GM12878 (cell line): ENCODE results near the gene GCNT1. TPM values are rescaled to one million over a fixed set of nuclear protein-coding genes. Genes with fewer than 3 reads are reported as not detected.

Experiments used
- ATAC-seq: fragments of 200-7000 bp; cut with Tn5 transposase; 3 replicates; pipeline ENCODE4 v1.9.1; 2020; ENCODE audit warnings: mild to moderate bottlenecking, moderate library complexity
- BruUV-seq: library from RNA; stranded (reverse); fragments of 400-500 nt; replicated peaks from 2 replicates; lab custom pipeline; 2021; lab: Mats Ljungman, UMichigan
- CTCF ChIA-PET: fragments of 300-600 bp; sonication (Branson Sonifier 250); formaldehyde crosslinking; extraction: SDS; loops from one replicate; lab custom pipeline; 2021; ENCODE audit warnings: inconsistent platforms; lab: Yijun Ruan, JAX
- POLR2A ChIA-PET: fragments of 350-600 bp; formaldehyde crosslinking; extraction: SDS; loops from one replicate; lab custom pipeline; 2021; ENCODE audit warnings: inconsistent platforms; lab: Charles Lee
- RAD21 ChIA-PET: fragments of 300-600 bp; sonication (Branson Sonifier 250); formaldehyde crosslinking; loops from one replicate; lab custom pipeline; 2023; ENCODE audit warnings: antibody characterized with exemption; ENCODE audit not compliant: unreplicated experiment; lab: Charles Lee
- SMC1A ChIA-PET: fragments of 300-600 bp; sonication (Branson Sonifier 250); formaldehyde crosslinking; loops from one replicate; lab custom pipeline; 2023; ENCODE audit not compliant: unreplicated experiment, uncharacterized antibody; lab: Charles Lee
- DNase-seq: peaks from one replicate; pipeline ENCODE4 v3.0.0-alpha.2; 2011; ENCODE audit warnings: low read depth, low spot score
- FAIRE-seq: peaks from 3 replicates; lab custom pipeline; 2011; peaks lifted over from hg19 to GRCh38; lab: Jason Lieb, UNC
- H2AFZ ChIP-seq: 2 replicates; pipeline ENCODE4 v1.6.0; 2011; ENCODE audit warnings: low read depth, low read length, control low read depth; ENCODE audit not compliant: control insufficient read depth
- H3K27ac ChIP-seq: 2 replicates; pipeline ENCODE4 v1.5.1; 2011; ENCODE audit warnings: control low read depth; ENCODE audit not compliant: control insufficient read depth, insufficient read depth
- H3K27me3 ChIP-seq, 2 experiments: replicated peaks in 1 of 2; 2 replicates each; pipeline versions ENCODE4 v1.6.0 to v1.6.1; 2011; ENCODE audit warnings: low read length in 1 of 2; ENCODE audit not compliant: control insufficient read depth in 2 of 2, insufficient read depth in 2 of 2
- H3K36me3 ChIP-seq, 2 experiments: 2 replicates each; pipeline ENCODE4 v1.5.1; 2011; ENCODE audit warnings: low read length in 1 of 2; ENCODE audit not compliant: control insufficient read depth in 2 of 2, insufficient read depth in 2 of 2
- H3K4me1 ChIP-seq: 2 replicates; pipeline ENCODE4 v1.6.1; 2011; ENCODE audit warnings: mild to moderate bottlenecking, low read length, moderate library complexity, mixed read lengths; ENCODE audit not compliant: control insufficient read depth, insufficient read depth
- H3K4me2 ChIP-seq: 2 replicates; pipeline ENCODE4 v1.6.0; 2011; ENCODE audit warnings: control low read depth; ENCODE audit not compliant: control insufficient read depth, insufficient read depth
- H3K4me3 ChIP-seq: fragments of 200-600 bp; sonication (generic); 2 replicates; pipeline ENCODE4 v1.5.1; 2016
- H3K79me2 ChIP-seq: 2 replicates; pipeline ENCODE4 v1.6.0; 2011; ENCODE audit warnings: low read length; ENCODE audit not compliant: control insufficient read depth, insufficient read depth
- H3K9ac ChIP-seq: 2 replicates; pipeline ENCODE4 v1.8.0; 2011; ENCODE audit warnings: low read length, control low read depth, mixed read lengths; ENCODE audit not compliant: control insufficient read depth, insufficient read depth
- H3K9me3 ChIP-seq: replicated peaks from 3 replicates; pipeline ENCODE4 v1.5.1; 2011; ENCODE audit warnings: mild to moderate bottlenecking, low read length; ENCODE audit not compliant: control insufficient read depth, insufficient read depth
- H4K20me1 ChIP-seq: 2 replicates; pipeline ENCODE4 v1.6.0; 2011; ENCODE audit not compliant: control insufficient read depth, insufficient read depth
- CREB1 ChIP-seq: IDR thresholded peaks from 2 replicates; pipeline ENCODE4 v1.6.1; 2012; ENCODE audit warnings: low read depth, mild to moderate bottlenecking, inconsistent platforms
- EZH2 ChIP-seq: IDR thresholded peaks from 2 replicates; pipeline ENCODE4 v1.6.1; 2012; ENCODE audit warnings: low read depth, mild to moderate bottlenecking, control low read depth, inconsistent platforms, low read length, borderline replicate concordance; ENCODE audit not compliant: control insufficient read depth
- GATAD2B ChIP-seq: fragments of 450-650 bp; conservative IDR thresholded peaks from 2 replicates; pipeline ENCODE4 v1.6.1; 2017; ENCODE audit warnings: low read depth, mild to moderate bottlenecking, moderate library complexity
- NKRF ChIP-seq: fragments of 450-650 bp; conservative IDR thresholded peaks from 2 replicates; pipeline ENCODE4 v1.6.1; 2017; ENCODE audit warnings: mild to moderate bottlenecking, moderate library complexity
- PML ChIP-seq: IDR thresholded peaks from 2 replicates; pipeline ENCODE4 v1.6.1; 2012; ENCODE audit warnings: low read length, inconsistent platforms
- TCF12 ChIP-seq: IDR thresholded peaks from 2 replicates; pipeline ENCODE4 v1.6.1; 2011; ENCODE audit warnings: low read depth, mild to moderate bottlenecking, low read length
- YY1 ChIP-seq: IDR thresholded peaks from 2 replicates; pipeline ENCODE4 v1.6.1; 2011; ENCODE audit warnings: low read depth, mild to moderate bottlenecking, low read length
- ZBTB33 ChIP-seq: fragments of 450-650 bp; IDR thresholded peaks from 2 replicates; pipeline ENCODE4 v1.6.1; 2017; ENCODE audit warnings: mild to moderate bottlenecking
- ZZZ3 ChIP-seq: IDR thresholded peaks from 2 replicates; pipeline ENCODE4 v1.6.1; 2011; ENCODE audit warnings: low read depth; ENCODE audit not compliant: control insufficient read depth, insufficient read length
- WGBS: methylation state at CpG from one replicate; pipeline ENCODE4 v1.1.6; 2016; ENCODE audit warnings: low lambda C conversion rate; ENCODE audit not compliant: insufficient replicate concordance, insufficient coverage; ENCODE audit errors: missing lambda C conversion rate; 5-methylcytosine and 5-hydroxymethylcytosine counted together
- in situ Hi-C: fragments of 300-500 bp; cut with MboI; formaldehyde crosslinking; loops from 9 replicates; pipeline ENCODE4 v1.14.3; 2018; ENCODE audit warnings: mixed read lengths
- intact Hi-C: fragments of 100-400 bp; cut with micrococcal nuclease; formaldehyde crosslinking; loops from one replicate; pipeline ENCODE4 v1.14.2; 2022; ENCODE audit not compliant: unreplicated experiment
- polyA plus RNA-seq, 11 experiments: library from polyadenylated mRNA; depleted of rRNA in 4 of 11; unstranded in 6 of 11; stranded (reverse) in 5 of 11; fragments of >200 nt; fragmentation: Nextera tagmentation in 4 of 11; fragmentation: Illumina TruSeq in 1 of 11; extraction: Ambion mirVana in 4 of 11; extraction: Trizol in 1 of 11; gene quantifications; 1 replicate in 1 of 11; 2 replicates in 10 of 11; pipeline versions ENCODE4 v1.2.1 to v1.2.3, GENCODE V29; 2011 to 2016; ENCODE audit warnings: inconsistent platforms in 2 of 11, missing spikeins in 2 of 11, low read depth in 1 of 11
- total RNA-seq, 4 experiments: library from RNA; depleted of rRNA in 3 of 4; stranded (reverse); fragments of >200 nt in 3 of 4; fragmentation: Illumina TruSeq in 1 of 4; extraction: Trizol in 1 of 4; gene quantifications; 2 replicates each; pipeline versions ENCODE4 v1.2.1 to v1.2.3, GENCODE V29; 2013 to 2021
- TF ChIP-seq, protein P1 (sequence below): fragments of 450-650 bp; IDR thresholded peaks from 2 replicates; pipeline ENCODE4 v1.6.1; 2017; ENCODE audit warnings: low read depth, mild to moderate bottlenecking, moderate library complexity
- TF ChIP-seq, protein P2 (sequence below): fragments of 450-650 bp; IDR thresholded peaks from 2 replicates; pipeline ENCODE4 v1.6.1; 2017; ENCODE audit warnings: mild to moderate bottlenecking, moderate library complexity

The GCNT1 gene
- total and polyA plus RNA-seq, 10 of the 15 experiments (the other 5 are each of a cell fraction or from before 2014, with no cell fraction given): 2.8 to 17.8 (median 7.1) TPM

GRCh38 chr9:76525196-76525595 lies 66.2 kb downstream of the GCNT1 start (continued):
- no peak for TF ChIP-seq NKRF
- TF ChIP-seq, protein P1, sequence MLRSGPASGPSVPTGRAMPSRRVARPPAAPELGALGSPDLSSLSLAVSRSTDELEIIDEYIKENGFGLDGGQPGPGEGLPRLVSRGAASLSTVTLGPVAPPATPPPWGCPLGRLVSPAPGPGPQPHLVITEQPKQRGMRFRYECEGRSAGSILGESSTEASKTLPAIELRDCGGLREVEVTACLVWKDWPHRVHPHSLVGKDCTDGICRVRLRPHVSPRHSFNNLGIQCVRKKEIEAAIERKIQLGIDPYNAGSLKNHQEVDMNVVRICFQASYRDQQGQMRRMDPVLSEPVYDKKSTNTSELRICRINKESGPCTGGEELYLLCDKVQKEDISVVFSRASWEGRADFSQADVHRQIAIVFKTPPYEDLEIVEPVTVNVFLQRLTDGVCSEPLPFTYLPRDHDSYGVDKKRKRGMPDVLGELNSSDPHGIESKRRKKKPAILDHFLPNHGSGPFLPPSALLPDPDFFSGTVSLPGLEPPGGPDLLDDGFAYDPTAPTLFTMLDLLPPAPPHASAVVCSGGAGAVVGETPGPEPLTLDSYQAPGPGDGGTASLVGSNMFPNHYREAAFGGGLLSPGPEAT: no peak

GRCh38 chr9:76526026-76526425 lies 67.0 kb downstream of the GCNT1 start:
- Histone ChIP-seq H3K4me2 (no peak overlapping the region), H4K20me1 (no peaks in the 10 kb centered on the region), H3K9me3 (no peaks in the 10 kb centered on the region; the same call in 2 of the 3 replicates), H3K9ac (no peak overlapping the region), H2AFZ (no peak overlapping the region), H3K79me2 (no peaks in the 10 kb centered on the region), H3K36me3 (no peaks in the 10 kb centered on the region), H3K27ac (no peak overlapping the region), H3K4me3 (no peak overlapping the region), H3K4me1 (peaks cover 6% of the 10 kb centered on the region), H3K27me3 (no peaks in the 10 kb centered on the region)
- CTCF ChIA-PET: no interaction called here
- FAIRE-seq: no peak
- intact Hi-C loops: no loop called here
- RAD21 ChIA-PET: no interaction called here
- in situ Hi-C loops: no loop called here
- ATAC-seq: no peak
- POLR2A ChIA-PET: no interaction called here
- BruUV-seq: no TSS peak
- no peak for DNase-seq
- SMC1A ChIA-PET: no interaction called here
- 56% methylated on average over 1 of the region's 1 CpG for WGBS
- TF ChIP-seq EZH2 (no peak), GATAD2B (no peak), CREB1 (no peak), PML (no peak), ZZZ3 (no peak), ZBTB33 (no peak), TCF12 (no peak), YY1 (no peak)
- TF ChIP-seq, protein P2, sequence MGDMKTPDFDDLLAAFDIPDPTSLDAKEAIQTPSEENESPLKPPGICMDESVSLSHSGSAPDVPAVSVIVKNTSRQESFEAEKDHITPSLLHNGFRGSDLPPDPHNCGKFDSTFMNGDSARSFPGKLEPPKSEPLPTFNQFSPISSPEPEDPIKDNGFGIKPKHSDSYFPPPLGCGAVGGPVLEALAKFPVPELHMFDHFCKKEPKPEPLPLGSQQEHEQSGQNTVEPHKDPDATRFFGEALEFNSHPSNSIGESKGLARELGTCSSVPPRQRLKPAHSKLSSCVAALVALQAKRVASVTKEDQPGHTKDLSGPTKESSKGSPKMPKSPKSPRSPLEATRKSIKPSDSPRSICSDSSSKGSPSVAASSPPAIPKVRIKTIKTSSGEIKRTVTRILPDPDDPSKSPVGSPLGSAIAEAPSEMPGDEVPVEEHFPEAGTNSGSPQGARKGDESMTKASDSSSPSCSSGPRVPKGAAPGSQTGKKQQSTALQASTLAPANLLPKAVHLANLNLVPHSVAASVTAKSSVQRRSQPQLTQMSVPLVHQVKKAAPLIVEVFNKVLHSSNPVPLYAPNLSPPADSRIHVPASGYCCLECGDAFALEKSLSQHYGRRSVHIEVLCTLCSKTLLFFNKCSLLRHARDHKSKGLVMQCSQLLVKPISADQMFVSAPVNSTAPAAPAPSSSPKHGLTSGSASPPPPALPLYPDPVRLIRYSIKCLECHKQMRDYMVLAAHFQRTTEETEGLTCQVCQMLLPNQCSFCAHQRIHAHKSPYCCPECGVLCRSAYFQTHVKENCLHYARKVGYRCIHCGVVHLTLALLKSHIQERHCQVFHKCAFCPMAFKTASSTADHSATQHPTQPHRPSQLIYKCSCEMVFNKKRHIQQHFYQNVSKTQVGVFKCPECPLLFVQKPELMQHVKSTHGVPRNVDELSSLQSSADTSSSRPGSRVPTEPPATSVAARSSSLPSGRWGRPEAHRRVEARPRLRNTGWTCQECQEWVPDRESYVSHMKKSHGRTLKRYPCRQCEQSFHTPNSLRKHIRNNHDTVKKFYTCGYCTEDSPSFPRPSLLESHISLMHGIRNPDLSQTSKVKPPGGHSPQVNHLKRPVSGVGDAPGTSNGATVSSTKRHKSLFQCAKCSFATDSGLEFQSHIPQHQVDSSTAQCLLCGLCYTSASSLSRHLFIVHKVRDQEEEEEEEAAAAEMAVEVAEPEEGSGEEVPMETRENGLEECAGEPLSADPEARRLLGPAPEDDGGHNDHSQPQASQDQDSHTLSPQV: no peak
